Esophagus (tissue), 2 donors: ENCODE measurements around the gene STX10. TPM values are rescaled to one million over a fixed set of nuclear protein-coding genes. Genes with fewer than 3 reads are reported as not detected.

Experiments
- H3K27ac ChIP-seq, 2 donors: one replicate each; pipeline ENCODE4 v1.5.1; 2013; ENCODE audit warnings: low read depth in 2 of 2, mild to moderate bottlenecking in 2 of 2, inconsistent platforms in 1 of 2, low read length in 1 of 2, moderate library complexity in 1 of 2
- H3K27me3 ChIP-seq, 2 donors: one replicate each; pipeline ENCODE4 v1.6.1; 2013; ENCODE audit warnings: low read length in 2 of 2, control low read depth in 1 of 2, mild to moderate bottlenecking in 1 of 2; ENCODE audit not compliant: insufficient read depth in 2 of 2, control insufficient read depth in 1 of 2
- H3K36me3 ChIP-seq, 2 donors: one replicate each; pipeline ENCODE4 v1.6.1; 2013; ENCODE audit warnings: low read length in 1 of 2; ENCODE audit not compliant: control insufficient read depth in 2 of 2, insufficient read depth in 2 of 2
- H3K4me1 ChIP-seq, 2 donors: one replicate each; pipeline ENCODE4 v1.6.1; 2013; ENCODE audit warnings: low read length in 1 of 2; ENCODE audit not compliant: control insufficient read depth in 2 of 2, insufficient read depth in 2 of 2
- H3K4me3 ChIP-seq, 2 donors: one replicate each; pipeline ENCODE4 v1.5.1; 2013; ENCODE audit warnings: low read length in 2 of 2, mild to moderate bottlenecking in 2 of 2, low read depth in 1 of 2, moderate library complexity in 1 of 2
- H3K9me3 ChIP-seq, 2 donors: one replicate each; pipeline ENCODE4 v1.6.1; 2013; ENCODE audit warnings: mild to moderate bottlenecking in 2 of 2, low read depth in 1 of 2, low read length in 1 of 2, moderate library complexity in 1 of 2; ENCODE audit not compliant: control insufficient read depth in 2 of 2, insufficient read depth in 1 of 2
- WGBS, 2 donors: extraction: QIAGEN DNeasy Blood & Tissue Kit; methylation state at CpG; one replicate each; pipeline ENCODE4 v1.1.7; 2013; 5-methylcytosine and 5-hydroxymethylcytosine counted together
- polyA plus RNA-seq, 2 donors: library from polyadenylated mRNA; stranded (reverse); fragments of 200-250 nt; gene quantifications; one replicate each; pipeline ENCODE4 v1.2.3, GENCODE V29; 2013
- donor health status: healthy with polysubstance abuse.
- donor health status: Bipolar disorder and iron deficiency.

STX10 gene
- polyA plus RNA-seq, 2 donors = 75.1 to 76.0 TPM

DNA sequence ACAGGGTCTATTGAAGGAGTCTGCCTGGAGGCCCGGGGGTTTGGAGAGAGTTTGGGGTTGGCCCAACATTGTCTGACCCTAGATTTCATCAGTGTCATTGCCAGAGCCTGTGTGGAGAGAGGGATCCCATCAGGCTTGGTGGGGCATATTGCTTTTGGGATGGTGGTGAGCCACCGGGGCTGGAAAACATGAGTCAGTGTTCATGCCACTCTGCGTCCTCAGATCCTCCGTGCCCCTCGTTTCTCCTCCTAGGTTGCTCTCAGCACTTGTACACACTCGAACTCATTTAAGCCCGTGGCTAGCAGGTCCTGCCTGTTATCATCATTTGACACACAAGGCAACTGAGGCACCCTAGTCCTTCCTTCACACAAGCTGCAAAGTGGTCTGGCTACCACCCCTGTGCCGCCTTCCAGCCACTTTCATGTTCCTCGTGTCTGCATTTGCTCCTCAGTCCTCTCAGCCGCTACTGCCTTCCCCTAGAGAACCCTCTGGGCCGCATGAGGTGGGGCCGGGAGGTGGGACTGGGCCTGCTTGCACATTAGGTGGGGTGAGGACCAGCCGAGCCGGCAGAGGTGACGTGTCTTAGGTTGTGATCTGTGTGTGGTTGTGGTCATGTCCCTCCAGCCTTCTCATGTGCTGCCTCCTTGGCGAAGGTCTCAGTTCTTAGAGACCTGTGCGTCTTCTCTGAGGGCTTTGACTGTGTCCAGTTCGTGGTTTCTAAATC is 28.5 kb downstream of the STX10 start:
- WGBS, 2 donors = 71 to 80% methylated on average over 18 of the region's 18 CpGs
- no peak overlapping the region for H3K4me3 ChIP-seq
- H3K9me3 ChIP-seq = no peaks in the 10 kb centered on the region
- H3K4me1 ChIP-seq = peaks cover 8 to 11% of the 10 kb centered on the region in 2 donors
- no peaks in the 10 kb centered on the region for H3K27me3 ChIP-seq
- peaks cover 3 to 9% of the 10 kb centered on the region in 2 donors for H3K36me3 ChIP-seq
- no peak overlapping the region for H3K27ac ChIP-seq

DNA sequence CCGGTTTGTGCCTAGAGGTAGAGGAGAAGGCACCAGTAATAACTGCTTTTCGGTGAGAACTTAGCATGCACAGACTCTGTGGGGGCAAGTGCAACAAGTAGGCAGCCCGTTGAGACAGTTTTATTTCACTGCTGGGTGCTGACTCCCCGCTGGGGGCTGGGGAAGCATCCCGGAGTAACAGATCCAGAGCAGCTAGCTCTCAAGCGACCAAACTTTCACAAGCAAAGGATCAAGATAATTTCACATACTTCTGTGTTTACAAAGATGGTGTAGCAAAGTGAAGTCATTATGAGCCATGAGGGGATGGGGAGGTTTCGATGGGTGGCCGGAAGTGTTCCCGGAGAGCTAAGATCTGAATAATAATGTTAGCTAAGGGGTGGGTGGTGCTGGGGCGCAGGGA is 29.4 kb downstream of the STX10 start:
- peaks cover 8 to 12% of the 10 kb centered on the region in 2 donors for H3K4me1 ChIP-seq
- no peaks in the 10 kb centered on the region for H3K9me3 ChIP-seq
- no peak overlapping the region for H3K27ac ChIP-seq
- WGBS, 2 donors = 75 to 77% methylated on average over 10 of the region's 10 CpGs
- no peaks in the 10 kb centered on the region for H3K27me3 ChIP-seq
- H3K36me3 ChIP-seq = peaks cover 0 to 5% of the 10 kb centered on the region in 2 donors
- no peak overlapping the region for H3K4me3 ChIP-seq

DNA sequence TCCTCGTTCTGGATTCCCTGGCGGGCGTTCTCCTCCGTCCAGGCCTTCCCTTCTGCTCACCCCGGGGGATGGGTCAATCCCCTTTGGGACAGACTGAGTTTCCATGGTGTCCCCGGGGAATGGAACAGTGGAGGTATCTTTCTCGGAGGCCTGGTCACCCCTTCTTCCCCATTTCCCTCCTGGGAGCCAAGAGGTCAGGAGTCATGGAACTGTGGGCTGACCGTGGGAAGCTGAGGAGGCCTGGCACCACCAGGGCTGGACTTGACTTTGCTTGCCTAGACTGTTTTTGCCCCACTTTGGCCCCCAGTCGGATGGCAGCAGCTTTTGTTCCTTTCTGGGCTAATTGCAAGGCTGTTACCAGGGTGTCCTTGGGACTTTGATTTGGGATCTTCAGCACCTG is 30.1 kb downstream of the STX10 start:
- peaks cover 0 to 5% of the 10 kb centered on the region in 2 donors for H3K36me3 ChIP-seq
- peaks cover 11 to 13% of the 10 kb centered on the region in 2 donors for H3K4me1 ChIP-seq
- no peaks in the 10 kb centered on the region for H3K27me3 ChIP-seq
- WGBS, 2 donors = 77 to 81% methylated on average over 9 of the region's 9 CpGs
- H3K4me3 ChIP-seq = no peak overlapping the region
- no peaks in the 10 kb centered on the region for H3K9me3 ChIP-seq
- H3K27ac ChIP-seq = no peak overlapping the region

DNA sequence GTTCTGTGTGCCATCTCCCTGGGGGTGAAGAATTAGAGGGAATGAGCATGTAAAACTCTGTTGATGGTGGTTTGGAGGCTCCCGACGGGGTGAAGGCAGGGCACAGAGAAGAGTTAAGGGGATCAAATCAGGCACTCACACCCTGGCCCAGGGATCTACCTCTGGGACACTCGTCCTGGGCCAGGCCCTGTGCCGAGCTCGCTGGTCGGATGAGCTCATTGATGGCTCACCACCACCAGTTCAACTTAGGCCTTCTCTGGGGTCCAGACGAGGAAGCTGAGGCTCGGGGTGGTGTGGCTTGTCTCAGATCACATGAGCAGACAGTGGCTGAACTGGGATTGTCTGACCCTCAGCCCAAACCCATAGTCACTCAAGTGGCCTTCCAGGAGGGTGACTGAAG is 30.5 kb downstream of the STX10 start:
- H3K27ac ChIP-seq = peak overlapping the region; percentile 8 to 57
- 64 to 68% methylated on average over 8 of the region's 8 CpGs for WGBS, 2 donors
- H3K27me3 ChIP-seq = no peaks in the 10 kb centered on the region
- no peaks in the 10 kb centered on the region for H3K9me3 ChIP-seq
- peaks cover 11 to 13% of the 10 kb centered on the region in 2 donors for H3K4me1 ChIP-seq
- peaks cover 0 to 5% of the 10 kb centered on the region in 2 donors for H3K36me3 ChIP-seq
- H3K4me3 ChIP-seq = peak overlapping the region; percentile 14 to 89

DNA sequence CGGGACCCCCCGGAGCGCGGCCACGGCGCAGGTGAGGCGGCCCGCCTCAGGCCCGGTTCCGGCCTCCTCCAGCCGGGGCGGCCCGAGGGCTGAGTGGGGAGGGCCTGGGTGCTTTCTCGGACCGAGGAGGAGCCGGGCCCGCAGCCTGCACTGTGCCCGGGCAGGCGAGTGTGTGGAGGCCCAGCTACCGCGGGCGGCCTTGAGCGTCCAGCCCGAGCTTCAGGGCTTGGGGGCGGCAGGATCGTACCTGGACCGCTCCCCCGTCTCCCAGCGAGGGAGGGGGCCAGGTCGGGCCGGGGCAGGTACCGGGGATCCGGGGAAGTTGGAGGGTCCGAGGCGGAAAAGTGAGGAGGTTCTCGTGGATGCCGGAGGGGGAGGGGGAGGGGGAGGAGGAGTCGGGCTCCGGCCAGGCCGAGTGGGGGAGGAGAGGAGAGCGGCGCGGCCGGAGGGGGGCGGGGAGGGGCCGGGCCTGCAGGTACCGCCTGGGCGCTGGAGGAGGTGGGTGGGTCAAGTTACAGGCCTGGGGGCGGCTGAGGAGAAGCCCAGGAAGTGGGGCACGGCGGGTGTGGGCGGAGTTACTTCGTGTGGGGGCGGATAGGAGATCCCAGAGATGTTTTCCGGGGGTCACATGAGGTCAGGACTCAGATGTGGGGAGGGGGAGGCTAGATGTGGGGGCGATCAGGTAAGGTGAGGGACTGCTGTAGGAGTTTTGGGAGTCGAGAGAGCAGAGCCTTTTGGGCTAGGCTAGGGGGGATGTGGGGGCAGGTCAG is 31.6 kb downstream of the STX10 start:
- H3K4me3 ChIP-seq = peak overlapping the region; percentile 89 to 100
- peak overlapping the region; percentile 57 to 68 for H3K27ac ChIP-seq
- 0 to 1% methylated on average over 29 to 57 of the region's 57 CpGs for WGBS, 2 donors
- H3K9me3 ChIP-seq = no peaks in the 10 kb centered on the region
- H3K36me3 ChIP-seq = peaks cover 0 to 5% of the 10 kb centered on the region in 2 donors
- peaks cover 11 to 13% of the 10 kb centered on the region in 2 donors for H3K4me1 ChIP-seq
- no peaks in the 10 kb centered on the region for H3K27me3 ChIP-seq

DNA sequence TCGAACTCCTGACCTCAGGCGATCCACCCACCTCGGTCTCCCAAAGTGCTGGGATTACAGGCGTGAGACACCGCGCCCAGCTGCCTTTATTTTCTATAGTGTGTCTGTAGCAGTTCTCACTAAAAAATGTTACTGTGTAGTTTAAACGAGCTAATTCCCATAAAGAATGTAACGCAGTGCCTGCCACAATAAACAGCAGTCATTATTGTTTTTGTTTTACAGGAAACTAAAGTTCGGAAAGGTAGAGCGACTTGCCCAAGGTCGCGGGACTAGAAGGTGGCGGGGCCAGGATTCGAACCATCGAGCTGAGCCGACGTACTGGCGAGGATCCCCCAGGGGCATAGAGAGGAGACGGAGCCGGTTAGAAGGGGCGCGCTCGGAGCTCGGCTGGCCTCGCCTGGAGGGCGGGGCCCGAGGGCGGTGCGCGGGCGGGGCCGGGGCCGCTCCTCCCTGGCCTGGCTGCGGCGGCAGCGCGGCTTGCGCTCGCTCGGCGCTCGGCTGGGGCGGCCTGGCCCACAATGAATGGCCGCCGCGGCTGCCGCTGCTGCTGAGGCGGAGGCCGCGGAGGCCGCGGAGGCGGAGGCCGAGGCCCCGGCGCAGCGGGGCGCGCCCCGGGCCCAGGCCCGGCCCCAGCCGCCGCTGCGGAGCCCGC is 32.3 kb downstream of the STX10 start, which contains the start of gene NACC1:
NACC1 (plus strand) TSS at position 493 of the 652 bp plus-strand sequence. CDS start 16,944 bp downstream, outside the sequence.
- Histone ChIP-seq H3K4me3 (peak within 1 kb of the TSS; percentile 89 to 100), H3K4me1 (peaks cover 11 to 13% of the 10 kb centered on the region in 2 donors), H3K27ac (peak within 1 kb of the TSS; percentile 83 to 91), H3K27me3 (no peaks in the 10 kb centered on the region), H3K36me3 (peaks cover 0 to 5% of the 10 kb centered on the region in 2 donors), H3K9me3 (no peaks in the 10 kb centered on the region)
- WGBS, 2 donors = 2 to 3% methylated on average over 44 to 65 of the region's 65 CpGs

DNA sequence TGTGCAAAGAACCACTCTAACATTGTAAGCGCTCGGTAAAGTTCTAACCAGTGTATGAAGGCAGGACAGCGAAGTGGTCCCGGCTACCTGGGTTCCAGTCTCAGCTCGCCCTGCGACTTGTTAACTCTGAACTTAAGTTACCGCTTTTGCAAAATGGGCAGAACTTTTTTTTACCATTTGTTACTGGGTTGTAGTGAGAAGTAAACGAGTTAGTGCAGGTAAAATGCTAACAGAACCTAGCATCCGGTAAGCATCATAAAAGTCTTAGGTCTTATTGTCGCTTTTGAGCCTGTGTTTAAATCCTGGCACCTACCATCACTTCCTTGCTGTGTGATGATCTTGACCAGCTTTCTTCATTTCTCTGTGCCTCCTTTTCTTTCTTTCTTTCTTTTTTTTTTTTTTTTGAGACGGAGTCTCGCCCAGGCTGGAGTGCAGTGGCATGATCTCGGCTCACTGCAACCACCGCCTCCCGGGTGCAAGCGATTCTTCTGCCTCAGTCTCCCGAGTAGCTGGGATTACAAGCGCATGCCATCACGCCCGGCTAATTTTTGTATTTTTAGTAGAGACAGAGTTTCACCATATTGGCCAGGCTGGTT is 32.9 kb downstream of the STX10 start:
- H3K4me3 ChIP-seq = peak overlapping the region; percentile 80 to 89
- H3K4me1 ChIP-seq = peaks cover 11 to 13% of the 10 kb centered on the region in 2 donors
- WGBS, 2 donors = 5 to 10% methylated on average over 20 of the region's 20 CpGs
- peaks cover 4 to 10% of the 10 kb centered on the region in 2 donors for H3K36me3 ChIP-seq
- peak overlapping the region; percentile 83 to 91 for H3K27ac ChIP-seq
- no peaks in the 10 kb centered on the region for H3K27me3 ChIP-seq
- H3K9me3 ChIP-seq = no peaks in the 10 kb centered on the region

DNA sequence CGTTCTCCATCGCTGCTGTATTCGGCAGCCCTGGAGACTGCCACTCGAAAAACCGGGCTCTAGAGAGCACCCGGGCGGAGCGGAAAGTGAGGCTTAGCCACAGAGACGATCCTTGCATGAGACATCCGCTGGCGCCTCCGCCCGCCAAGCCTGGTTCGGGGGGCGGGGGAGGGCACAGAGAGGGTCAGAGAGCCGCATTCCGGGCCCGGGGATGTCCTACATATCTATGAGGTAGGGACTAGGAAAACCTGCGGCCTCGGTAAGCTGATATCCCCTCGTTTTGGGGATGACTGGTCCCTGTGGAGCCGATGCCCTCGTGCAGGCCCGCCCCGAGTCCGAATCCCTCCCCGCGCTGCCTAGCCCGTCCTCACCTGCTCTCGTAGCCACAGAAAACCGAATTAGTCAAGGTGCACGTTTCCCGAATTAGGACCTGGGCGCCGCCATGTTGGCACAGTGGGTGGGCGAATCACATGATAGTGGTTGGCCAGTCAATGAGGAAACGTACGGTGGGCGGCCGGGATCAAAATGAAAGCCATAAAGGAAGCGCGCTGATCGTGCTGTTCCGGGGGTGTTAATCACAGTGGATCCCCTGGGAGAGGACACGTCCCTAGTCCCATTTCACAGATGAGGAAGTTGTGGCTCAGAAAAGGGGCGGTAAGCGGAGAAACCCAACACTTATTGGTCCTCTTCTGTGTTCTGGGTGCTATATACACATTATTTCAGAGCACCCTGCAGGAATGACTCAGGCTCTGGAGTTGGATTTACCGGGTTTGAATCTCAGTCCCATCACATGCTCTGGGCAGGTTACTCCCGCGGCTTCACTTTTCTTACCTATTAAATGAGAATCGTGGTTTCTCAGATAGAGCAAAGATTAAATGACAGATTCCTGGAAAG is 33.6 kb downstream of the STX10 start, which contains the start of gene TRMT1:
TRMT1 (minus strand) TSS at position 459 of the 894 bp plus-strand sequence; CDS start at position 118, 341 bp downstream.
- no peaks in the 10 kb centered on the region for H3K27me3 ChIP-seq
- peak within 1 kb of the TSS; percentile 83 to 91 for H3K27ac ChIP-seq
- H3K36me3 ChIP-seq = peaks cover 4 to 6% of the 10 kb centered on the region in 2 donors
- peaks cover 11 to 13% of the 10 kb centered on the region in 2 donors for H3K4me1 ChIP-seq
- H3K4me3 ChIP-seq = peak within 1 kb of the TSS; percentile 80 to 89
- H3K9me3 ChIP-seq = no peaks in the 10 kb centered on the region
- 0% methylated on average over 51 of the region's 51 CpGs for WGBS, 2 donors
